PFSK-1 (cell line): ENCODE data around the gene AP1S1. TPM values are rescaled to one million over a fixed set of nuclear protein-coding genes. Genes with fewer than 3 reads are reported as not detected.

ENCODE experiments used
- FOXP2 ChIP-seq: optimal IDR thresholded peaks from 2 replicates; pipeline ENCODE3; 2011; ENCODE audit warnings: borderline replicate concordance, control low read depth, inconsistent platforms; ENCODE audit not compliant: insufficient read depth; ENCODE audit errors: extremely low read length, extremely low read depth
- POLR2AphosphoS5 ChIP-seq: IDR thresholded peaks from 2 replicates; pipeline ENCODE4 v1.6.1; 2012; ENCODE audit warnings: low read depth, mild to moderate bottlenecking, control low read depth, low read length, moderate library complexity
- SIN3A ChIP-seq: IDR thresholded peaks from 2 replicates; pipeline ENCODE4 v1.6.1; 2012; ENCODE audit warnings: mild to moderate bottlenecking, low read length, moderate library complexity, borderline replicate concordance; ENCODE audit not compliant: insufficient read depth
- TAF1 ChIP-seq: IDR thresholded peaks from 2 replicates; pipeline ENCODE4 v1.6.1; 2012; ENCODE audit warnings: low read length, control low read depth, borderline replicate concordance; ENCODE audit not compliant: insufficient read depth
- polyA plus RNA-seq: library from polyadenylated mRNA; unstranded; fragments of >200 nt; gene quantifications from one replicate; pipeline ENCODE4 v1.2.1, GENCODE V29; 2012; ENCODE audit warnings: low read depth, missing spikeins; ENCODE audit not compliant: insufficient read length
- TF ChIP-seq, protein P1 (sequence below), 2 experiments: IDR thresholded peaks; 2 replicates each; pipeline versions ENCODE4 v1.6.1 to v1.8.0; 2011 to 2012; ENCODE audit warnings: low read depth in 2 of 2, low read length in 2 of 2, control low read depth in 1 of 2, inconsistent platforms in 1 of 2, mild to moderate bottlenecking in 1 of 2, moderate library complexity in 1 of 2; ENCODE audit not compliant: insufficient read depth in 1 of 2

The AP1S1 gene
- polyA plus RNA-seq, result 149 TPM

- TF ChIP-seq TAF1 (no peak), FOXP2 (no peak), SIN3A (no peak; the same call in 1 of the 2 replicates), POLR2AphosphoS5 (no peak)
- TF ChIP-seq, protein P1, sequence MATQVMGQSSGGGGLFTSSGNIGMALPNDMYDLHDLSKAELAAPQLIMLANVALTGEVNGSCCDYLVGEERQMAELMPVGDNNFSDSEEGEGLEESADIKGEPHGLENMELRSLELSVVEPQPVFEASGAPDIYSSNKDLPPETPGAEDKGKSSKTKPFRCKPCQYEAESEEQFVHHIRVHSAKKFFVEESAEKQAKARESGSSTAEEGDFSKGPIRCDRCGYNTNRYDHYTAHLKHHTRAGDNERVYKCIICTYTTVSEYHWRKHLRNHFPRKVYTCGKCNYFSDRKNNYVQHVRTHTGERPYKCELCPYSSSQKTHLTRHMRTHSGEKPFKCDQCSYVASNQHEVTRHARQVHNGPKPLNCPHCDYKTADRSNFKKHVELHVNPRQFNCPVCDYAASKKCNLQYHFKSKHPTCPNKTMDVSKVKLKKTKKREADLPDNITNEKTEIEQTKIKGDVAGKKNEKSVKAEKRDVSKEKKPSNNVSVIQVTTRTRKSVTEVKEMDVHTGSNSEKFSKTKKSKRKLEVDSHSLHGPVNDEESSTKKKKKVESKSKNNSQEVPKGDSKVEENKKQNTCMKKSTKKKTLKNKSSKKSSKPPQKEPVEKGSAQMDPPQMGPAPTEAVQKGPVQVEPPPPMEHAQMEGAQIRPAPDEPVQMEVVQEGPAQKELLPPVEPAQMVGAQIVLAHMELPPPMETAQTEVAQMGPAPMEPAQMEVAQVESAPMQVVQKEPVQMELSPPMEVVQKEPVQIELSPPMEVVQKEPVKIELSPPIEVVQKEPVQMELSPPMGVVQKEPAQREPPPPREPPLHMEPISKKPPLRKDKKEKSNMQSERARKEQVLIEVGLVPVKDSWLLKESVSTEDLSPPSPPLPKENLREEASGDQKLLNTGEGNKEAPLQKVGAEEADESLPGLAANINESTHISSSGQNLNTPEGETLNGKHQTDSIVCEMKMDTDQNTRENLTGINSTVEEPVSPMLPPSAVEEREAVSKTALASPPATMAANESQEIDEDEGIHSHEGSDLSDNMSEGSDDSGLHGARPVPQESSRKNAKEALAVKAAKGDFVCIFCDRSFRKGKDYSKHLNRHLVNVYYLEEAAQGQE (IDR thresholded peaks at IDR 0.05; ENCODE audit: insufficient read depth in 1 of 2, low read depth in 2 of 2, low read length in 2 of 2), result no peak
Measured at GRCh38 chr7:101153969-101154692, at the start of gene AP1S1. Gene AP1S1 (plus strand): TSS chr7:101154476. CDS start chr7:101154515, 39 bp downstream.

DNA sequence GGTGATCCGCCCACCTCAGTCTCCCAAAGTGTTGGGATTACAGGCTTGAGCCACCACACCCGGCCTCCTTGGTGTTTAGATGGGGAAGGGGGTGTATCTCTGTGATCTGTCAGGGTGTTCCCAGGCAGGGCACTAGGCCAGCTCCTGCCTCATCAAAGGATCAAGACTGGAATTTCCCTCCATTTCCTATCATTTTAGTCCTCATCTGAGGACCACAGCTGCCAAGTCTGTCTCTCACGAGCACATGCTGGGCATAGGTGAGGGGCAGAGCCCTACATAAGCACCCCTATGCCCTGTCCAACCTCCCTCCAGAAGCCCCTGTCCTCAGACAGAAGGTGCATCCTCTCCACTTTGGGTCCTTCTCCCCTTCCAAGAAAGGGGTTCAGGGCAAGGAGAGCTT, 49.5 kb upstream of the AP1S1 start:
- TF ChIP-seq FOXP2, result no peak
- TF ChIP-seq, protein P1 (IDR thresholded peaks at IDR 0.05; ENCODE audit: insufficient read depth in 1 of 2, low read depth in 2 of 2, low read length in 2 of 2), result no peak
- TF ChIP-seq SIN3A, result no peak
- no peak for TF ChIP-seq POLR2AphosphoS5
- TF ChIP-seq TAF1, result no peak

DNA sequence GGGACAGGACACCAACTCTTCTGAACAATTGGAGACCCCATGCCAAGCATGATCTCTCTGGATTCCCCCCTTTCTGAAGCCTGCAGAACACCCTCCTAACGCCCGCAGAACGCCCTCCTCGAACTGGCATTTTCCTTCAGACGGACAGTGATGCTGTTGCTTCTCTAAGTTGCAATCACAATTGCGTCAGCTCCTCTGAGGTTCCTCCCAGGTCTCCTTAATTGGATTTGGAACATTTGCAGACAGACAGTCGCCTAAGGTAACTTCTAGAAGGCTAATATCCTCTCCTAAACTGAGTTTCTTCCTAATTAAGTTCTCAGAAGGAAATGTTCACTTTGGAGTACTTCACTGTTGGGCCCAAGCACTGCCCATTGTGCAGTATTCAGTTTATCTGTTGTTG, 47.9 kb upstream of the AP1S1 start:
- TF ChIP-seq FOXP2 (no peak), SIN3A (no peak), TAF1 (no peak), POLR2AphosphoS5 (no peak)
- TF ChIP-seq, protein P1 (IDR thresholded peaks at IDR 0.05; ENCODE audit: insufficient read depth in 1 of 2, low read depth in 2 of 2, low read length in 2 of 2), result no peak

DNA sequence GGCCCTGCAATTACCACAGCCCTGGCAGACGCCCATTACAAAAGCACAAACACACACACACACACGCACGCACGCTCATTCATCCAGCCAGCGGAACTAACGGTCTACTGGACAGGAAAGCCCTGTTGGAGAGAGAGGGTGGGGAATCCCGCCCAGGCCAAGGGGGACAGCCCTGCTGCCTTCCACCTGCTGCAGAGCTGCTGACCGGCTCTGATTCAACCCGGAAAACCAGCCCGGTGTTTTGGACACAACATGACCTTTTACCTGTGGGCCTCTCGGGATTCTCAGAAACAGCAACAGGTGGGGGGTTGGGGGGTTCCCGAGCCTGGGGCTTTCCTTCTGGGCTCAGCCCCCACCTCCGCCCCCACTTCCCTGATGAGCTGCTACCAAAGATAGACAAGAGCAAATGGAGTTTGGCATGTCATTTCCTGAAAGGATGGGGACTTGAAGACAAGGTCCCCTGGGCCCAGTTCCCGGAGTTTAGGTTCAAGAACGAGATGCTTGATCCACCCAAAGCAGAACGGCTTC, 45.9 kb upstream of the AP1S1 start:
- TF ChIP-seq TAF1, result no peak
- TF ChIP-seq, protein P1 (IDR thresholded peaks at IDR 0.05; ENCODE audit: insufficient read depth in 1 of 2, low read depth in 2 of 2, low read length in 2 of 2), result no peak
- no peak for TF ChIP-seq SIN3A
- no peak for TF ChIP-seq POLR2AphosphoS5
- no peak for TF ChIP-seq FOXP2
